ENCODE measurements around the gene STARD8.

Gene STARD8

DNA sequence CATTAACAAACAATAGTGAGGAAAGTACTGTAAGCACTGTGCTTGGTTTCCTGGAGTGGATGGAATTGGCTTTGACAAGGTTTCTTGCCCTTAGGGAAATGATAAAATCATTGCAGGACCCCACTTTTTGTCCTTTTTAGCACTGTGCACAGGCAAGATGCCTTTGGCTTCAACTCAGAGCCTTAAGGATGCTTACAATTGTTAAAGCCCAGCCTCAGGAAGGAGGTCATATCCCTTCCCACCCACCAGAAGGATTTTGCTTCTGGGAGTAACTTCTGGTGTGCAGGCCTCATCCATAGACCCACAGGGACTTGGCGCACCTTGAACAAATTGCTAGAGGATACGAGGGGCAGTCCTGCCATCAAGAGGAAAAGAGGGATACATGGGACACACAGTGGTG, 44.5 kb downstream of the STARD8 start:
- no peak for DNase-seq (ENCODE audit: low spot score)

- no peak for DNase-seq (ENCODE audit: low spot score)
Measured at GRCh38 chrX:68692651-68693050, 45.2 kb downstream of the STARD8 start.

DNA sequence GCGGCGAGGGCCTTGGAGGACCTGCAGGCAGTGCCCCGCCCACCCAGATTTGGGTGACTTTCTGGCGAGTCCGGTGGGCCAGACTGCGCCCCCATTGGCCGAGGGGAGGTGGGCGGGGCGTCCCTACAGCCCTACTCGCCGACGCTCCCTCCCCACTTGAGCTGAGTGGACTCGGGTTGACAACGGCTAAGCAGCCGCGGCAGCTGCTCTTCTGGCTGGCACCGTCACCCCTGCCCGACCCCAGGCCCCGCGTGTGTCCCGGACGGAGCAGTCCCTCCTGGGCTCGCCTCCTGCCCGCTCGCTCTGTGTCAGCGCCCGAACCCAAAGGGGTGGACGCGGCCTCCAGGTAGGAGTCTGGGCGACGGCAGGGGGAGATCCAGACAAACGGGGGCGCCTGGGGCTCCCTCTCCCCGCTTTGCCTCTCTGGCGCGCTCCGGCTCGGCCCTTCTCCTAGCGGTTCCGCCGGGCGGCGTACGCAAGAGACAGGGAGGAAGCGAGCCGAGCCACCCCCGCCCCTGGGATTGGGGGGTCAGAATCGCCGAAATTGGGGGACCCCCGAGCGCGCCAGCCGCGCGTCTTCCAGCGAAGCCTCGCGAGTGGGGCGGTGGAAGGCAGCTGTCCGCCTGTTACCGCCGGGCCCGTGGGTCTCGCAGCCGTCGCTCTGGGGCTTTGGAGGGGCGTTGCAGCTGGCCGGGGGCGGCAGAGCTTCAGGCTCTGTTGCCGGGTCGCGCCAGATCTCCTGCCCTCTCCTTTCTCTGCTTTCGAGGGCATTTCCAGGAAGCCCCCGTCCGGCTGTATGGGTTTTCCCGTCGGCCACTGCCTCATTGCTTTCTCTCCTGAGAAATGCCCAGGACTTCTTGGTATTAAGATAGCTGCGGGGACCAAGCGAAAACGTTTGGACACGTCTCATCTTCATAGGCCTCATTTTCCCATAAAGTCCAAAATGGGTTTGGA, 46.3 kb downstream of the STARD8 start:
- DNase-seq (ENCODE audit: low spot score), result peak; percentile 17

GRCh38 chrX:68694435-68695205, 47.2 kb downstream of the STARD8 start:
- DNase-seq (ENCODE audit: low spot score), result no peak

- no peak for DNase-seq (ENCODE audit: low spot score)
Measured at GRCh38 chrX:68695206-68695845, 47.9 kb downstream of the STARD8 start.

- no peak for DNase-seq (ENCODE audit: low spot score)
Measured at GRCh38 chrX:68696267-68696990, 49.0 kb downstream of the STARD8 start.

GRCh38 chrX:68697036-68697435, 49.6 kb downstream of the STARD8 start:
- DNase-seq (ENCODE audit: low spot score), result no peak

GRCh38 chrX:68697465-68698125, 50.1 kb downstream of the STARD8 start:
- no peak for DNase-seq (ENCODE audit: low spot score)

- no peak for DNase-seq (ENCODE audit: low spot score)
Measured at GRCh38 chrX:68698942-68699341, 51.5 kb downstream of the STARD8 start.

GRCh38 chrX:68699960-68700746, 52.7 kb downstream of the STARD8 start:
- DNase-seq (ENCODE audit: low spot score), result no peak

GRCh38 chrX:68703369-68703768, 55.9 kb downstream of the STARD8 start:
- no peak for DNase-seq (ENCODE audit: low spot score)

GRCh38 chrX:68703846-68704245, 56.4 kb downstream of the STARD8 start:
- DNase-seq (ENCODE audit: low spot score), result no peak

DNA sequence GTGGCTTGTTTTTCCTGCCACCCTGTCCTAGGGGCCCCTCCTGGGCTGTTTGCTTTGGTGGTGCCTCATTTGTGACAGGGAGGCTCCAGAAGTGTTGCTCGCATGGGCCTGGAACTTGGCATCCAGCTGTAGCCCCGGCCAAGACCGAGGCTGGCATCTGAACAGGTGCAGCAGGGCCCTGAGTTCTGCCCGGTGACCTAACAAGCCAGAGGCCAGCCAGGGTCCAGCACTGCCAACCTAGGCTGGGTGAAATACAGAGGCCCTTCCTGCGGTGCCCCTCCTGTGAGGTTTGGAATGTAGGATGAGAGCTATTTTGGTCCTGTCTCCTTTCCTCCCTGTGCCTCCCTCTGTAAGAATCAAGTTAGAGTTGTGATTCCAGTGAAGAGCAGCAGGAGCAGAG, 58.5 kb downstream of the STARD8 start:
- DNase-seq (ENCODE audit: low spot score), result no peak

DNA sequence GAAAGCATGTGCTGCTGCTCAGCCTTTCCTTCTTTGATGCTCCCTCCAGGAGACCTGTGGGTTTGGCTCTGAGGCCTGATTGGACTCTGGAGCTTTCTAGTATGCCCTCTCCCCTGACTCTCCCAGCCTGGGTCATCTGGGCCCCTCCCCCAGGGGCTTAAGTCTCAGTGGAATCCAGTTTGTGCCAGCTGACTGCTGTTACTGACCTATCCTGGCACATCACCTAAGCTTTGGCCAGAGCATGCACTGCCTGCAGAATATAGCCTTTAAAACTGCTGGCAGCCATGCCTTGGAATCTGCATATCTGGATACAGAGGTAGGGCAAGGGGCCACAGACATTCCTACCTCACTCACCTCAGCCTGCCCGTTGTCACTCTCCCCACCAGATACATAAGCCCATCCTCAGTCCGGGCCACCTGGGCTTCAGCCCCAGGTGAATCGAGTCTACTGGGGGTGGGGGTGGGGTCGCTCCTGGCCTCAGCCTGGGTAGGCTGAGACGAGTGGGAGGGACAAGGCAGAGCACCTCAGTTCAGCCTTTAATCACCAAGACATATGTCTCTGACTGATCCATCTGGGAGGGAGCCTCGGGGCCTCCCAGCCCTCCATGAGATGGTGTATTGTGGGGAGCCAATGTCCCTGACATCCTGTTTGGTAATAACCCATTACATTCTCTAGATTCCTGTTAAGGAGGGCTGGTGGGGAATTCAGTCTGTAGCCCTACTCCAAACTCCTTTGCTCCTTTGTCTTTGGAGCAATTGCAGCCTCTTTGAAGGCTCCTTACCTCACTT, 61.2 kb downstream of the STARD8 start:
- no peak for DNase-seq (ENCODE audit: low spot score)

- DNase-seq (ENCODE audit: low spot score), result peak; percentile 9
Measured at GRCh38 chrX:68710870-68711576, 63.6 kb downstream of the STARD8 start.

DNA sequence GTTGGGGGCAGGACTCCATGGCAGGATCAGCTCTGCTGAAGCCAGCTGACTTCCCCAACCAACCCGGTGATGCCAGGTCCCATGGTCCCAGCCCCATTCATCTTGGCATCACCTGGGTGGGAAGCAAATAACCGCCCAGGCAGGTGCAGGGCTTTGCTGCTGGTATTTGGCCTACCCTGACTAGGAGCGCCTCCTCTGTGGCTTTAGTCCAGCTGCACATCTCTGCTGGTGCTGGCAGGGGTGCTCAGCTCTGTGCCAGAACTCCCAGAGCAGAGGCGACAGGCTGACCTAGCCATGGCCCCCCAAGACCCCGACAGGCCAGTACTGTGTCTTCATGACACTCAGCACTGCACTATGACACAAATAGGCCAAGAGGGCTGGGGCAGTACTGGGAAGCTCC, 64.4 kb downstream of the STARD8 start:
- DNase-seq (ENCODE audit: low spot score), result no peak

DNA sequence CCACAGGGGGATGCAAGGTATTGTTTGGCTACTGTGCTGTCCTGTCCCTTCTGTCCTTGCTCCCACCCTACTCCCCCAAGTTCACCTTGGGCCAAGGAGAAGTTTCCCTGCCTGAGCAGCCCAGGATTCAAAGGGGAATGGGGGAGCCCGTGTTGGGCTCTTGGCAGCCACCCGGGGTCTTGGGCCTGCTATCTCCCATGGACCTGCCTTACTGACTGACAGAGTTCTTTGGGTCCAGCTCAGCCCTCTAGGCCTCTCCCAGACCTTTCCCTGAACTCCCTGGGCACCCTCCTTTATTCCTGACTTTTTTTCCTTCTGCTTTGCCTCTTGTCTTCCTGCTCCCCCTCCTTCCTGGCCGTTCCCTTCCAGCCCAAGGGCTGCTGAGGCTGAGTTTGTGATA, 67.4 kb downstream of the STARD8 start:
- DNase-seq (ENCODE audit: low spot score), result no peak

DNA sequence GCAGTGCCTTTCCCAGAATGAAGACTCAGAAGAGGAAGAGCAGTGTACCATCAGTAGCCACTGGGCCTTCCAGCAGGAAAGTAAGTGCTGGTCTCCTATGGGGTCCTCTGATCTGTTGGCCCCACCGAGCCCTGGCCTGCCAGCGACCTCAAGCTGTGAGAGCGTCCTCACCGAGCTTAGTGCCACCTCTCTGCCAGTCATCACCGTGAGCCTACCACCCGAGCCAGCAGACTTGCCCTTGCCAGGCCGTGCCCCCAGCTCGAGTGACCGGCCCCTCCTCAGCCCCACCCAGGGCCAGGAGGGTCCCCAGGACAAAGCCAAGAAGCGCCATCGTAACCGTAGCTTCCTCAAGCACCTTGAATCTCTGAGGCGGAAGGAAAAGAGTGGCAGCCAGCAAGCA, 69.7 kb downstream of the STARD8 start:
- no peak for DNase-seq (ENCODE audit: low spot score)
